OCI-LY7 (cell line): Measurements from ENCODE around the gene AFF3.

Source experiments
- CTCF ChIP-seq: fragments of 200-600 bp; sonication (generic); conservative IDR thresholded peaks from 2 replicates; pipeline ENCODE4 v1.5.1; 2014; ENCODE audit warnings: mild to moderate bottlenecking, antibody characterized with exemption, low read length, moderate library complexity, mixed read lengths
- EZH2phosphoT487 ChIP-seq: fragments of 200-600 bp; sonication (generic); IDR thresholded peaks from 2 replicates; pipeline ENCODE4 v1.6.1; 2018; ENCODE audit warnings: low read depth, borderline replicate concordance, mild to moderate bottlenecking, mixed run types, antibody characterized with exemption, low read length, moderate library complexity, mixed read lengths

- TF ChIP-seq CTCF = no peak
- TF ChIP-seq EZH2phosphoT487 = no peak
Measured at GRCh38 chr2:99921903-99922302, 220.5 kb downstream of the AFF3 start.
